ENCODE data around the gene UPB1.
A peak's percentile ranks its signal among the peaks of the same experiment; 100 is the strongest.

Gene UPB1

DNA sequence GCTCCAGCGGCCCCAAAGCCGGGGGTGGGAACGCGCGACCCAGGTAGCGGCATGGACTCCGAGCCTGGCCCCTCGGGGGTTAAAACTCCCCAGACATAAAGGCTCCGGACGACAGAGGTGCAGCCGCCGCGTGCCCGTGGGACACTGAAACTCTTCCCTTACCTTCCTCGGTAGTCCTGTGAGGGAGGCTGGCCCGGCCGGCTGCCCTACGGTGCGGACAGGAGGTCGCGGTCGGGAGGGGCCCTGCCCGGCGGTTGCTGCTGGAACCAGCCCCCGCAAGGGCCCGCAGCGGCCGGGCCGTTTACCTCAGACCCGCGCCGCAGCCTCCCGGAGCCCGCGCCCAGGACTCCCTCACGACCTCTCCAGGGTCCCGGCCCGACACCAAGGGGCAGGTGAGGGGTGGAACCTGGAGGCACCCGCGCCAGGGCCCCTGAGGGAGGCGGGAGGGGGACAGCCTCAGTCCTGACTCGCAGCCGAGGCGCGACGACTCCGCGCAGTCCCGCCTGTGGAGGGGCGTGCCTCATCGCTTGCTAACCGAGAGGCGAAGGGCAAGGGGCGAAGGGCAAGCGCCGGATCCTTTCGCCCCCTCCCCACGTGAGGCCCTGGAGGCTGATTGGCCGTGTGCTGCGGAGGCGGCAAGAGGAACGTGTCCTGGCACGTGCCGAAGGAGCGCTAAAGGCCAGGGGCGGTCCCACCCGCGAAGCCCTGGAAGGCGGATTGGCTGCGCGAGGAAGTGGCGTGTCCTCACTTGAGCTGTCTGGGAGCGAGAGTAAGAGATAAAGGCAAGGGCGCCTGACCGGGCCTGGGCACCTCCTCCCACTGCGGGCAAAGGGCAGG, at the start of gene UPB1:
TSS of gene UPB1 (plus strand) at position 805 of the 837 bp plus-strand sequence. CDS start 72 bp downstream, outside the sequence.
- DNase-seq: no peak

DNA sequence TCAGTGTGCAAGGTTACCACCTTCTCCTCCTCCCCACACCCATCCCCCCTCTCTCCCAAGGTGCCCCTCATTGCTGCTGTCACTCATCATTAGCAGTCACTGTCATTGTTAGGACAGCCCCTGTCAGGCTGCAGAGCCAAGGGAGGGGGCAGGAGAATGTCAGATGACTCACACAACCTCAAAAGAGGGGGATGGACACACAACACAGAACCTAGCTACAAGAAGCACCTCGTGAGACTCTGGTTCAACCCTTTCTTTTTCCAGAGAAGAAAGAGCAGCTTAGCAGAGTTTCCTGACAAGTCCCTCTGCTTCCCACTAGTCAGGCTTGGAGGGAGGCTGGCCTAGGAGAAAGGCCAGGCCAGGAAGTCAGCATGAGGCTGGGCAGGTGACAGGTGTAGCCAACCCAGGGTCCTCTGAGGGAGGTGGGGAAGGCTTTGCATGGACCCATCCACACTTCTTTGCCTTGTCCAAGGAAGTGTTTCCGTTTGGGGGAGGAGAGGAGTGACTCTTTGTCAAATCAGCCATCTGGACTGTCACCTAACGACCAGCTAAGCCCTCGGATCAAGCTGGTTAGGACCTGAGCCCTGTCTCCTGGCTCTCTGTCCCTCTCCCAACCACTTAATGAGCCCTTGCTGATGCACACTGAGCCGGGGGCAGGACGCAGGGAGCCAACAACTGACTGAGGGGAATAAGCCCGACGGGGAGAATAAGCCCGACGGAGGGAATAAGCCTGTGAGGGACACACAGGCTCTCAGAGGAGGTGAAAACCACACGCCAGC, 49.5 kb upstream of the UPB1 start:
- peak; percentile 64 for DNase-seq

DNA sequence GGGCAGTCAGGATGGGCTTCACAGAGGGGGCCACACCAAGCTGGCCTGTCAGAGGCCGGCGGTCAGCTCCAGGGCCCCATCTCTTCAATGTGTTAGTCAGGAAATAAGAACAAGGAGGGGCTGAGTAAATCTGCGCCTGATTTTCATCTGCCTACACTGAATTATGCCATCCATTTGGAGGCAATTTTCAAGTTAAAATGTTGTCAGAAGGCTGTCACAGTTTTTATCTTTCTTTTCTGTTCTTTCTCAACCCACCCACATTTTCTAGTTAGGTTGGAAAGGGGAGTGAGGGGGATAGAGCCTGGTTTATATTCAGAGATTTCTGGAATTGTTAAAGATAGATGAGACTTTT, 48.9 kb upstream of the UPB1 start:
- DNase-seq: no peak

DNA sequence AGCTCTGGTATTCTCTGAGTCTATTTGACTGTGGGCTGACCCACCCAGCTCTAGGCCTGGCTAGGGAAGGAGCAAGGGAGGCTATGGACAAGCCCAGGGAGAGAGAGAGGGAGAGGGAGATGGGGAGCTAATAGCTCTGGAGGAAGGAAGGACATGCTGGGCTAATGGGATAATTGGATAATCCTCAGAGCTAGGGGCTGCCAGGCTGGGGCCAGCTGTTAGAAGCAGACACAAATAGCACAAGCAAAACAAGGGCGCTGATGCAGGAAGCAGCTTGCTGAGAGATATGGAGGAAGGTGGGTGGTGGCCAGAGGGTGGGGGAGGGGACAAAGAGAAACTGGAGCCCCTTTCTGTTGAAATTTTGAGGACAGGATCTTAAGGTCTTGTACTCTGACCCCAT, 44.5 kb upstream of the UPB1 start:
- peak; percentile 28 for DNase-seq

DNA sequence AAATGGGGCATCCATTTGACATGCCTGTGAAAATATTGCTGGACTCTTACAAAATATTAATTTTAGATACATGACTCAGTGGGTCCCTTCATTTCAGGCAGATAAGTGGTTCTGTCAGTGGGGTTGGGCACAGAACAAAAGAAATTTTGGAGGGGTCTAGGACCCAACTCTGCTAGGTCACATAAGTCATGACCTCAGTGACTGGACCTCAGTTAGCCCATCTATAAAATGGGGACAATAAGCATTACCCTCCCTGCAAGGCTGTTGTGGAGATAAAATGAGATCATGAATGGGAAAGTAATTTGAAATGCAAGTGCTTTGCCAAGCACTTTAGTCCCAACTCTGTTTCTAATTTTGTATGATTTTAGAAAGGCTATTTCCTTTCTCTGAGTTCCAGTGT, 44.0 kb upstream of the UPB1 start:
- DNase-seq: no peak

DNA sequence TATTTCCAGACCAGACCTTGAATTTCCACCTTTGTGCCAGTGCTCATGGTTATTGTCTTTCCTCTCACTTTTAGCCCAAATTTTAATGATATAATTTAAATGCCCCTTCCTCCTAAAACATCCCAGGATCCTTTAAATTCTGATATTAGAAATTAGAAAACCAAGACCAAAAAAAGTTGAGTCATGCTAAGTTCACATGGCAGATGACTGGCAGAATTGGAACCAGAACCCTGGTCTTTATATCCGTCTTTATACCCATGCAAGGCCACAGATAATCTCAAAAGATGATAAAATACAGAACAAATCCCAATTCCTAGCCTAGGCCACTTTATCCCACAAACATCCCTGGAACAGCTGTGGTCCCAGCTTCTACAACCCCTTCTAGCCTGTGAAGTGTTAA, 41.3 kb upstream of the UPB1 start:
- no peak for DNase-seq

DNA sequence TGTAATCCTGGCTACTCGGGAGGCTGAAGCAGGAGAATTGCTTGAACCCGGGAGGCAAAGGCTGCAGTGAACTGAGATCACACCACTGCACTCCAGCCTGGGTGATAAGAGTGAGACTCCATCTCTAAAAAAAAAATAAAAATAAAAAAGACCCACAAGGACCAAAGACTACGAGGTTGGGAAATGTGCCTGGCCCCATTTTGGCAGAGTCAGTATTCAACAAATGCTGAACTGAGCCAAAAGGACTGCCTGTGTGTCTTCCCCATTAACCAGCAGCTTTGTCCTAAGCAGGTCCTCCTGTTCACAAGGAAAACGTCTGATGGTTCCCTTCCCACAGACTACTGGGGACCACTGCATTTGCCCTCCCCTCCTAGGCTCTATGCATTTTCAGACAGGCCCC, 40.1 kb upstream of the UPB1 start:
- DNase-seq: no peak

DNA sequence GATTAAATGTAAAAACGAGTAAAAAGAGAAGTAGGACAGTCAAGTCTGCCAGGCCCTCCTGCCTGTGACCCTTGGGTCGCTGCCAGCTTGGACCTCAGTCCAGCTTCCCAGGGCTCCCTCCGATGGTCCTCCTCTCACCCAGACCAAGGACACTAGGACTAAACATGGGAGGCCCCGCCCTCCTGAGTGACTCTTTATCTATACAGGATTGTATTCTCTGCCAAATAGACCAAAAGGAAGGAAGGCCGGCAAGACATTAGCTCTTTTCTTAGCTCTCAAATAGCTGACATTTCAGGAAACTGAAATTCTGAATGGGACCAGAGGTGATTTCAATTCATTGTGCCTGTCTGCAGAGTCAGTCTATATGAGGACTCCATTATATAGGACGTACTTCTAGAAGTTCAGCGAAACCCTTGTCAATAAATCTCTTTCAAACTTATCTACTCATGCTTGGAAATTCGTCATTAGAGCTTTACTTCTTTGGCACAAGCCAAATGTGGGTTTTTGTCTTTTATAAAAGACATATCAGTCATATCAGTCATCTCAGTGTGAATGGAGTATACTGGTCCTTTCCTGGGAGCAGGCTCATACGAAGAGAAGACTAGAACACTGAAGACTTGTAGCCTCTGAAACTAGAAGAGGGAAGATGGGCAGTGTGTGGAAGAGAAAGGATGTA, 39.2 kb upstream of the UPB1 start:
- peak; percentile 21 for DNase-seq

DNA sequence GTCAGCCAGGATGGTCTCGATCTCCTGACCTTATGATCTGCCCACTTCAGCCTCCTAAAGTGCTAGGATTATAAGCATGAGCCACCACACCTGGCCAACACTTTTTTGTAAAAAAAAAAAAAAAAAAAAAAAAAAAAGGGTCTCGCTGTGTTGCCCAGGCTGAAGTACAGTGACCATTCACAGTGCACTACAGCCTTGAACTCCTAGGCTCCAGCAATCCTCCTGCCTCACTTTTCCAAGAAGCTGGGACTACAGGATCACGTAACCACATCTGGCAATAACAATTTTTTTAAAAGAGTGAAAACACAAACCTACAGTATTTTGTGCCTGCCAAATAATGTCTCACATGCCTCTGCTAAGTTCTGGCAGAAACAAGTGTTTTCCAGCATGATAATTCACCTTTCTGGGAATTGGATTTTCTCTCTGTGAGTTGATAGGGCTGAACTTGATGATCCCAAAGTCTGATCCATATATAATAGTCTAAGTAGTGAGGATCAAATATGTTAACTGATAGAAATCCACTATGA, 37.2 kb upstream of the UPB1 start:
- no peak for DNase-seq

DNA sequence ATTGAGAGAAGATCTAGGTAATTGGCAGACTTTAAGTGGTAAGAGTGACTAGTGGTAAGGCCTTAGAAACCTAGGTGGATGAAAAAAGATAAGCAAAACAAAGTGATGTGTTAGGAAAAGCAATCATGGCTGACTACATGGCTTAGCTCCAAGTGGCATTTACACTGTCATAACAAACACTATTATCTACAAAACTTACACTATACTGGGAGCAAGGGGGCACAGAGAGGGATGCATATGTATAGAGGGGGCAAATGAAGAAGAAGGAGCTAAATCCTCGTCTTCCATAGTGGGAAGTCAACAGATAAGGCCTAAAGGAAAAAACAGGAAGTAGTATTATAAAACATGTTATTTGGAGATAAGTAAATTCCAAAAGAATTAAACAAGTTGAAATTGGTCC, 35.2 kb upstream of the UPB1 start:
- DNase-seq: no peak

DNA sequence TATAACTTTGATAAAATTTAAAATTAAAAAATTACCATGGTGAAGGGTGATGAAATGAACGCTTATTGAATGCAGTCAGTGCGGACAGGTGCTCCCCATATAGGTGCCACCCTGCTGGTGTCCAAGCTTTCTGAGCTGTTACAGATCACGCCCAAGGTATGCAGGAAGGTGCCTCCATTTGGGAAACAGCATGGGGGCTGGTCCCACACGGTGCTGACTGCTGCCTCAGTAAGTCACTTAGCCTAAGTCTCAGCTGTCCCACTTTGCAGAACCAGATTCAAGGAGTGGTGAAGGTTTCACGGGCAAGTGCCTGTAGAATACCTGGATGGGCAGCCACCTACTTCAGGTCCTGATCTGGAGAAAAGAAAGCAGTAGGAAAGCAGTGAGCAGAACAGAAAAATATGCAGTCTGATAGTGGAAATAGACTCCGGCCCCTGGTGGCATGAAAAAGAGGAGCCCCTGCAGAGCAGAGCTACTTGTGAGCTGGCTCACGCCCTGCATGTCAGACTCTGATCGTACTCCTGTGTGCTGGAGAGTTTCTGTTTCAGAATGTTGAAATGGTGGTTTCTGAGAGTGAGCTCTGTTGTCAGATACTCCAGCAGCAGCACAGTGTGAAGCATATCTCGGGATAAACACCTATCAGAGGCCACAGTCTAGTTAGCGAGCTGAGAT, 34.6 kb upstream of the UPB1 start:
- DNase-seq: peak; percentile 28

DNA sequence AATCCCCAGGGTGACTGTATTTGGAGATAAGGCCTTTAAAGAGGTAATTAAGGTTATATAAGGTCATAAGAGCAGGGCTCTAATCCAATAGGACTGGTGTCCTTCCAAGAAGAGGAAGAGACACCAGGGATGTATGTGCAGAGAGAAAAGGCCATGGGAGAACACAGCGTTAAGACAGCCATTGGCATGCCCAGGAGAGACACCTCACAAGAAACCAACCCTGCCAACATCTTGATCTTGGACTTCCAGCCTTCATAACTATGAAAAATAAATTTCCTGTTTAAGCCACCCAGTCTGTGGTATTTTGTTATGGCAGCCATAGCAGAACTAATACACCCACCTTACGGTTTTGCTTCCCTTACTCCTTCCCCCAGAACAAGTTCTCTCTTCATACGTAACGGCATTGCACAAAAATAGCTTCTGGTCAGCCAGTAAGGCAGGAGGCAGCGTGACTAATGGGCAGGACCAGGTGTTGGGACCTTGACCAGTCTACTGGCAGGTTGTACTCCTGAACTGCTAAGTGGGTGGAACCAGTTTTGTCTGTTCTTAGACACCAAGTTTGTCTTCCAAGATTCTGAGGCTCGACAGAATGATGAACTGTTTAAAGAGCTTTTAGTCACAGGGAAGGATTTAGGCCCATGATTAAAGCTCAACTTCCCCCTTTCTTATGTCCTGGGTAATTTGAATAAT, 31.9 kb upstream of the UPB1 start:
- no peak for DNase-seq

DNA sequence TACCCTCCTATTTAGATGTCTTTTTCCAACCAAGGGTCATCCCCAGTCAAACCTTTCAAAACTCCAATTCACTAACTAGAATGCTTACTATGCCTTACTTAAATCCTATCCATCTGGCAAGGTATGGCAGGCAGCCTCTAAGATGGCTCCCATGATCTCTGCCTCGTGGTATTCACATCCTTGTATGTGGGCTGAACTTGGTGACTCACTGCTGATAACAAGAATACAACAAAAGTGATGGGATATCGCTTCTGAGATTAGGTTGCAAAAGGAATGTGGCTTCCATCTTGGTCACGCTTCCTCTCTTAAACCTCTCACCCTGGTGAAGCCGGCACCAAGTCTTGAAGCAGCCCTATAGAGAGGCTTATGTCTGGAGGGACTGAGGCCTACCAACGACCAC, 29.6 kb upstream of the UPB1 start:
- no peak for DNase-seq

DNA sequence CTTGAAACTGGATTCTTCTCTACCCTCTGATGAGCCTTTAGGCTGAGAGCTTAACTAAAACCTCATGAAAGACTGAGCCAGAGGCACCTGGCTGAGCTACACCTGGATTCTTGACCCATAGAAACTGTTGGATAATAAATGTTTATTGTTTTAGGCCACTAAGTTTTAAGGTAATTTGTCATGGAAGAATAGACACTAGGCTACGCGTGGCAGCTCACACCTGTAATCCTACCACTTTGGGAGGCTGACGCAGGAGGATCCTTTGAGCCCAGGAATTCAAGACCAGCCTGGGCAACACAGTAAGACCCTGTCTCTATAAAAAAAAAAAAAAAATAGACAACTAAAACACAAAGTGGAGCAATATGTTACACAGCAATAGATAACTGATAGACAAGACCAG, 29.2 kb upstream of the UPB1 start:
- DNase-seq: no peak

DNA sequence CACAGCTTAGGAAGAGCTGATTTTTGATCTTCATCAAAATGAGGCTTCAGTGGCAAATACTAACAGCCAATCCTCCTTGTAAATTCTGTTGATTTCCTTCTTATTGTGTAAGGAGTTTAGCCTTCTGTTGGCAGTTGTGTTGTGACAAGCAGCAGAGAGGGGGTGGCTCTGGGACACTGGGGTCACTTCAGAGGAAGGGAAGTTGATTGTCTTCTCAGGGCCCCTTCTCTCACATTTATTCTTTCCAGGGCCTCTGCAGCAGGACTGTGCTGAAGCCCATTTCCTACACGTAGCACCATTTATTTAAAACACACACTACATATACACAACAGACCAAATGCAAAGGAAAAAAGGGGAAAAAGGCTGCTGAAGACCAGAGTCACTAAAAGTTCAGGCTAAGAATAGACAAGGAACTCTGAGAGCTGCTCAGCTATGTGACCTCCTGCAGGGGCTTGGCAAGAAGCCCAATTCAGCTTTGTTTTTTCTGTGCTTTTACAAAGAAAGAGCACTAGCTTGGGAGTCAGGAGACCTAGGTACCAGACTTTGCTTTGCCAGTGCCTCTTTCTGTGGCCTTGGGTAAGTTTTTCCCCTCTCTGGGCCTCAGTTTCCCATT, 28.3 kb upstream of the UPB1 start:
- DNase-seq: no peak

DNA sequence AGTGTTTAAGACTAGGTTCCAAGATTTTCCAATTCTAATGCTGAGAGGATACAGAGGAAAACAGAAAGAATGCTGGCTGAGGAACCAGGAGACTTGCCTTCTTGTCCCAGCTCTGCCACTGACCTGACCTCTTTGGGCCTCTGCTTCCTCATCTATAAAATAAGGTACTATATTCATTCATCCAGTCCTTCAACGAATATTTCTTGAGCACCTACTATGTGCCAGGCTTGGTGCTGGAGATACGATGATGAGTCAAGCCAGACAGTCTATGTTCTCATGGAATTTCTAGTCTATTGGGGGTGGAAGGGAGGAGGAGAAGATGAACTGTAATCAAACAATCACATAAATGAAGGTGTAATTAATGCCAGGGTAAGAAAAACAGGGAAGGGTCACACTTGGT, 27.8 kb upstream of the UPB1 start:
- no peak for DNase-seq

DNA sequence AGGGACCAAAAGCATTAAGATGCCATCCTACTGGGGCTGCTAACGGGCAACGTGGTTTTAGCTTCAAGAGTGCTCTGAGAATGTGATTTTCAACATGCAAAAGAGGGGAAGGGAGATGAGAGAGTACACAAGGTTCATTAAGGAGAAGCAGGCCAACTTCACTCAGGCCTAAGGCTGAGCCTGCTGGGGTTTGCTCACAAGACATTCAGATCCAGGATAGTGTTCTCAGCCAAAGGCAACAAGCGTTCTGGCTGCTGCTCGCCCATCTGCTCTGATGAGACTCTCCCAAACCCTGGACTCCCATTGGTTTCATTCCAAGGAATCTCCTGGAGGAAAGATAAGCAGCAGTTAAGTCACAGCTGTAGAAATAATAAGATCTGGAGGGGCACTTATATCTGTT, 23.6 kb upstream of the UPB1 start:
- DNase-seq: no peak

DNA sequence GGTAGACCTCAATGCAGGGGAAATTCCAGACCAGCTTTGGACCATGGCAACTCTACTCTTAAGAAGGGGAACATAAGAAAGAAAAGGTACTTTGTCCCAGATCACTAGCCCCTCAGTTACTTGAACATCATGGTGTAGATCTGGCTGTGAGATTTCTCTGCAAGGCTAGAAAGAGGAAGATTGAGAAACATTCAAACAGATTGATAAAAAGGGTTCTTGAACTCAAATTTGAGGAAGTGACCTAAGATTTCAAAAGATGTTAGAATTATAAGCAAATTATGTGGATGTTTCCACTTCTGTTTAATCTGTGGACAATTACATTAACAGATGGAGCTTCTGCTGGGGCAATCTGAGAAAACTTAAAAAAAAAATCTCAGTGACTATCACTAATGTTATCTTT, 21.8 kb upstream of the UPB1 start:
- DNase-seq: no peak

DNA sequence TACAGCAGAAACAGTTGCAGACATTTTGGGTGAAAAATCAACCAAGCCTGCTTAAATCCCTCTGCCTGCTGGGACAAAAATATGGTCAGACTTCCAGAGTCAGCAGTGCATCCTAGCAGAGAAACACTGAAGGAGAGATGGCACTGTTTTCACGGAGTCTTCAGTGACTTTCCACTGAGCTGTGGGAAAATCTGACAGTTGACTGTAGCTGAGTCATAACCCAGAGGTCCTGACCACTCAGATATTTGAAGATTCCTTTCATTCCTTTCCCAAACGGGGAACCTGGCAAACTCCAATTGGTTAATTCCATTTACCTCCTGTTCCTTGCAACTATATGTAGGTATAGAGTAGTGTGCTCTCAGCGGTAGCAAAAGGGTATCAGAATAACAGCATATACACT, 20.9 kb upstream of the UPB1 start:
- DNase-seq: no peak

DNA sequence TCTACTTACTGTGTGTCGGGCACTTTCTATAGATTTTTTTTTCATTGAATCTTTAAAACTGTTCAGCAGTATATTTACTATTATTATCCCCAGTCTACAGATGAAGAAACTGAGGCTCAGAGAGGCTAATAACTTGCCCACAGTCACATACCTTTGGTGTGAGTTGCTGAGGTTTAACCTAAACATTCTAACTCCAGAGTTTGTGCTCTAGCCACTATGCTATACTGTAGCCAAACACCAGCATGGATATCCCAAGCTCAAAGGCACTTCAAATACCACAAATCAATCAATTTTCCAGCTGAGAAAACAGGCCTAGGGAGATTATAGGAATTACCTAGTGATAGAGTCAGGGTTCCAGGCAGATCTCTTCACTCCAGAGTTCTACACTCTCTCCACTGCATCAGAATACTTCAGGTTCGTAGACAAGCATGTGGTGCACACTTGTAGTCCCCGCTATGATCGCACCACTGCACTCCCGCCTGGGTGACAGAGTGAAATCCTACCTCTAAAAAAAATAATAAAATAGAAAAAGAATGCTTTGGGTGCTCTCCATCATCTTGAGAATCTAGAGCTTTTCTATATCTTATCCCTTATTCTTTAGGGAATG, 20.4 kb upstream of the UPB1 start:
- no peak for DNase-seq

DNA sequence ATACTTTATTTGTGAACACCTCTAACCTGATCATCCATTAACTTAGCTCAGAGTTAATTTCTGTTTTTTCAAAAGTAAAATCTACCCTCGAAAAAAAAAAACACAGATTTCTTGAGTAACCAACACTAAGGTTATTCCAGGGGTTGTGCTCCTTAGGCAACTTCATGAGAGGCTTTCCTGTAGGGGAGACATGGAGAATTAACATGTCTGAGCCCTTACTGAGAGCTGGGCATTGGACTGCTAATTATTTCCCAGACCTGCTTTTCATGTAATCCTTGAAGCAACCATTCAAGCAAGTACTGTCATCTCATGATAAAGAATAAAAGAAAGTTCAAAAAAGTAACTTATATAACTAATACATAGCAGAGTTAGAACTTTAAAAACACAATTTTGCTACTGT, 13.5 kb upstream of the UPB1 start:
- no peak for DNase-seq

DNA sequence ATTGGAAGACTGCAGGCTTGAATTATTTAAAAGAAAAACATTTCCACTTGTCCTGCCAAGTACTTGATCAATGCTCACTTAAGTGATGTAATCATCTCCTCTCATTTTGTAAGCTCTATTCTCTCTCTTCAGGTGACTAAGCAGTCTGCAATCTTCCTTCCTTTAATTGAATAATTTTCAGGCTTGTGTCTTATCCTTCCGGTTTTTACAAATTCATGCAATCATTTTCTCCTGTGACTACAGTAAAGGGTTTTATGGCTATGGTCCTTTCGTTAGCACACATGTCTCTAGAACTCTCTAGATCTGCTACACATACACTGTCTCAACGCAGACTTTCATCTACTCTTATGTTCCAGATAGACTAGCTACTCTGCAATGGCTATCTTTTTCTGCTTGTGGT, 12.6 kb upstream of the UPB1 start:
- DNase-seq: no peak
